ENCODE data around the gene ZNF609. TPM values are rescaled to one million over a fixed set of nuclear protein-coding genes. Genes with fewer than 3 reads are reported as not detected.

The ZNF609 gene
- polyA plus RNA-seq, 2 of the 4 experiments (the other 2 are of a cell fraction) = 19.6 to 39.9 TPM

- ChIA-PET POLR2A (no interaction called here), CTCF (interaction anchor here (0.9 to 1.5 kb wide), 3 partner anchors 34 to 122 kb away, joined by 3 to 6 read pairs (median 4); no protein-coding TSS in a partner anchor)
- Histone ChIP-seq H3K4me3 (no peak overlapping the region), H3K4me1 (peaks cover 24% of the 10 kb centered on the region), H3K9me3 (no peaks in the 10 kb centered on the region), H3K27ac (peak overlapping the region in 1 of 2 experiments; percentile 34; a peak in 3 of 6 replicates), H3K4me2 (peak overlapping the region; percentile 51)
- FAIRE-seq (no peak), DNase-seq (ENCODE audit: low read depth in 1 of 2, low spot score in 1 of 2) (no peak), ATAC-seq (no peak)
- WGBS (ENCODE audit: missing lambda C conversion rate) = 96% methylated on average over 2 of the region's 2 CpGs
- no peak for TF ChIP-seq FOSL2 (IDR thresholded peaks at IDR 0.05)
- no peak for TF ChIP-seq FOSL2 (CRISPR knock-in tag; IDR thresholded peaks at IDR 0.05)
- TF ChIP-seq TFCP2L1 (CRISPR knock-in tag; IDR thresholded peaks at IDR 0.05) = no peak
- TF ChIP-seq RNF2 (IDR thresholded peaks at IDR 0.05; ENCODE audit: borderline replicate concordance, low read depth) = no peak
- no peak for TF ChIP-seq HDAC2 (IDR thresholded peaks at IDR 0.05)
- TF ChIP-seq CHD4 (IDR thresholded peaks at IDR 0.05; ENCODE audit: borderline replicate concordance) = no peak
- TF ChIP-seq ELK1 (IDR thresholded peaks at IDR 0.05; ENCODE audit: low read depth, low read length) = no peak
- no peak for TF ChIP-seq POLR2A (IDR thresholded peaks at IDR 0.05; ENCODE audit: low read length)
- no peak for TF ChIP-seq RAD21 (conservative IDR thresholded peaks at IDR 0.05 in 1 of 2, IDR thresholded peaks at IDR 0.05 in 1 of 2)
- TF ChIP-seq EHMT2 (IDR thresholded peaks at IDR 0.05; ENCODE audit: low read depth) = no peak
Measured at GRCh38 chr15:64559243-64559642, 98.9 kb downstream of the ZNF609 start.

GRCh38 chr15:64560501-64560900, 100.1 kb downstream of the ZNF609 start:
- 94% methylated on average over 3 of the region's 3 CpGs for WGBS (ENCODE audit: missing lambda C conversion rate)
- no peak overlapping the region for H3K4me3 ChIP-seq
- H3K27ac ChIP-seq = no peak overlapping the region
- ChIA-PET POLR2A (no interaction called here), CTCF (no interaction called here)
- FAIRE-seq (no peak), DNase-seq (ENCODE audit: low read depth in 1 of 2, low spot score in 1 of 2) (no peak), ATAC-seq (no peak)
- H3K9me3 ChIP-seq = no peaks in the 10 kb centered on the region
- H3K4me2 ChIP-seq = no peak overlapping the region
- H3K4me1 ChIP-seq = peaks cover 24% of the 10 kb centered on the region
- TF ChIP-seq MYC (IDR thresholded peaks at IDR 0.05; ENCODE audit: borderline replicate concordance, low read length) (no peak), RAD21 (conservative IDR thresholded peaks at IDR 0.05 in 1 of 2, IDR thresholded peaks at IDR 0.05 in 1 of 2) (no peak), JUNB (IDR thresholded peaks at IDR 0.05) (no peak), SREBF2 (IDR thresholded peaks at IDR 0.05) (no peak), TP53 (CRISPR knock-in tag; IDR thresholded peaks at IDR 0.05) (no peak), EHF (CRISPR knock-in tag; IDR thresholded peaks at IDR 0.05) (no peak), BCL3 (IDR thresholded peaks at IDR 0.05) (no peak), NR3C1 (IDR thresholded peaks at IDR 0.05) (no peak), GATA3 (IDR thresholded peaks at IDR 0.05; ENCODE audit: borderline replicate concordance) (no peak), HMGXB4 (CRISPR knock-in tag; IDR thresholded peaks at IDR 0.05; ENCODE audit: borderline replicate concordance) (no peak), JUN (IDR thresholded peaks at IDR 0.05) (no peak), CHD4 (IDR thresholded peaks at IDR 0.05; ENCODE audit: borderline replicate concordance) (no peak), HES2 (IDR thresholded peaks at IDR 0.05) (no peak)

GRCh38 chr15:64560998-64561397, 100.6 kb downstream of the ZNF609 start:
- 75% methylated on average over 2 of the region's 2 CpGs for WGBS (ENCODE audit: missing lambda C conversion rate)
- ATAC-seq (no peak), DNase-seq (ENCODE audit: low read depth in 1 of 2, low spot score in 1 of 2) (no peak), FAIRE-seq (no peak)
- Histone ChIP-seq H3K27ac (no peak overlapping the region), H3K4me2 (no peak overlapping the region), H3K4me1 (peaks cover 24% of the 10 kb centered on the region), H3K9me3 (no peaks in the 10 kb centered on the region), H3K4me3 (no peak overlapping the region)
- ChIA-PET CTCF (no interaction called here), POLR2A (no interaction called here)
- TF ChIP-seq HOXB5 (CRISPR knock-in tag; IDR thresholded peaks at IDR 0.05) (no peak), EP300 (IDR thresholded peaks at IDR 0.05) (no peak), NPAS2 (CRISPR knock-in tag; IDR thresholded peaks at IDR 0.05; ENCODE audit: borderline replicate concordance) (no peak), PBX3 (IDR thresholded peaks at IDR 0.05) (no peak), BHLHE40 (IDR thresholded peaks at IDR 0.05; ENCODE audit: low read depth, low read length) (no peak), RNF2 (IDR thresholded peaks at IDR 0.05; ENCODE audit: borderline replicate concordance, low read depth) (no peak), ZNF302 (CRISPR knock-in tag; IDR thresholded peaks at IDR 0.05) (no peak), TFCP2L1 (CRISPR knock-in tag; IDR thresholded peaks at IDR 0.05) (no peak), HDAC2 (IDR thresholded peaks at IDR 0.05) (no peak), CBX2 (IDR thresholded peaks at IDR 0.05; ENCODE audit: borderline replicate concordance, low read depth) (no peak), RARB (CRISPR knock-in tag; IDR thresholded peaks at IDR 0.05) (no peak), FOXS1 (CRISPR knock-in tag; IDR thresholded peaks at IDR 0.05) (no peak)

Measured in A549 (cell line).